KMS-11 (cell line): Measurements from ENCODE around the gene CCNDBP1.

Experiments used
- H2AFZ ChIP-seq: fragments of 200-600 bp; sonication (generic); 2 replicates; pipeline ENCODE4 v1.6.1; 2016; ENCODE audit warnings: antibody characterized with exemption, mixed run types, low read depth
- H3K27ac ChIP-seq: fragments of 200-600 bp; sonication (generic); 2 replicates; pipeline ENCODE4 v1.6.1; 2016; ENCODE audit warnings: mild to moderate bottlenecking, mixed run types
- H3K27me3 ChIP-seq: fragments of 200-600 bp; sonication (generic); 2 replicates; pipeline ENCODE4 v1.6.1; 2017; ENCODE audit warnings: mild to moderate bottlenecking, low read depth, mixed run types, moderate library complexity; ENCODE audit not compliant: insufficient read depth
- H3K36me3 ChIP-seq: fragments of 200-600 bp; sonication (generic); 2 replicates; pipeline ENCODE4 v1.6.1; 2017; ENCODE audit warnings: mild to moderate bottlenecking, mixed run types; ENCODE audit not compliant: insufficient read depth
- H3K4me1 ChIP-seq: fragments of 200-600 bp; sonication (generic); 2 replicates; pipeline ENCODE4 v1.6.1; 2016; ENCODE audit warnings: mild to moderate bottlenecking, low read depth, mixed run types; ENCODE audit not compliant: poor library complexity, severe bottlenecking
- H3K4me2 ChIP-seq: fragments of 200-600 bp; sonication (generic); 2 replicates; pipeline ENCODE4 v1.7.0; 2016; ENCODE audit warnings: mild to moderate bottlenecking, mixed run types
- H3K4me3 ChIP-seq: fragments of 200-600 bp; sonication (generic); IDR thresholded peaks from 2 replicates; pipeline ENCODE4 v1.6.1; 2017; ENCODE audit warnings: low read depth, low read length, mixed read lengths; ENCODE audit not compliant: insufficient read depth
- H3K79me2 ChIP-seq: fragments of 200-600 bp; sonication (generic); 2 replicates; pipeline ENCODE4 v1.6.1; 2016; ENCODE audit warnings: low read depth, mixed run types; ENCODE audit not compliant: insufficient read depth
- H3K9ac ChIP-seq: fragments of 200-600 bp; sonication (generic); 2 replicates; pipeline ENCODE4 v1.6.1; 2016; ENCODE audit warnings: mild to moderate bottlenecking, mixed run types
- H4K20me1 ChIP-seq: fragments of 200-600 bp; sonication (generic); 2 replicates; pipeline ENCODE4 v1.6.1; 2016; ENCODE audit warnings: mild to moderate bottlenecking, mixed run types; ENCODE audit not compliant: insufficient read depth
- CTCF ChIP-seq: fragments of 200-600 bp; sonication (generic); conservative IDR thresholded peaks from 2 replicates; pipeline ENCODE4 v1.6.1; 2017; ENCODE audit warnings: low read depth, mild to moderate bottlenecking, antibody characterized with exemption, low read length, moderate library complexity, mixed read lengths

The CCNDBP1 gene

GRCh38 chr15:43213466-43213865 lies 28.3 kb downstream of the CCNDBP1 start:
- H3K27ac ChIP-seq = no peak overlapping the region
- TF ChIP-seq CTCF = no peak

GRCh38 chr15:43214169-43214568 lies 29.0 kb downstream of the CCNDBP1 start:
- H3K4me2 ChIP-seq = no peak overlapping the region
- TF ChIP-seq CTCF = no peak
- no peak overlapping the region for H2AFZ ChIP-seq
- no peak overlapping the region for H3K9ac ChIP-seq
- no peaks in the 10 kb centered on the region for H3K4me1 ChIP-seq
- H3K4me3 ChIP-seq = no peak overlapping the region
- H4K20me1 ChIP-seq = no peaks in the 10 kb centered on the region
- H3K27me3 ChIP-seq = no peaks in the 10 kb centered on the region
- H3K27ac ChIP-seq = no peak overlapping the region
- no peaks in the 10 kb centered on the region for H3K79me2 ChIP-seq
- H3K36me3 ChIP-seq = no peaks in the 10 kb centered on the region

More at GRCh38 chr15:43213466-43213865, 28.3 kb downstream of the CCNDBP1 start:
- H3K9ac ChIP-seq = no peak overlapping the region
- no peaks in the 10 kb centered on the region for H3K36me3 ChIP-seq
- no peak overlapping the region for H2AFZ ChIP-seq
- H3K27me3 ChIP-seq = no peaks in the 10 kb centered on the region
- no peaks in the 10 kb centered on the region for H3K79me2 ChIP-seq
- no peak overlapping the region for H3K4me2 ChIP-seq
- no peak overlapping the region for H3K4me3 ChIP-seq
- no peaks in the 10 kb centered on the region for H4K20me1 ChIP-seq
- no peaks in the 10 kb centered on the region for H3K4me1 ChIP-seq

GRCh38 chr15:43214592-43215295 lies 29.5 kb downstream of the CCNDBP1 start:
- H2AFZ ChIP-seq = no peak overlapping the region
- H3K4me3 ChIP-seq = no peak overlapping the region
- TF ChIP-seq CTCF = no peak
- H3K79me2 ChIP-seq = no peaks in the 10 kb centered on the region
- H3K4me1 ChIP-seq = no peaks in the 10 kb centered on the region
- no peak overlapping the region for H3K4me2 ChIP-seq
- no peaks in the 10 kb centered on the region for H3K36me3 ChIP-seq
- H3K9ac ChIP-seq = no peak overlapping the region
- no peaks in the 10 kb centered on the region for H4K20me1 ChIP-seq
- H3K27ac ChIP-seq = no peak overlapping the region
- H3K27me3 ChIP-seq = no peaks in the 10 kb centered on the region

GRCh38 chr15:43215961-43216360 lies 30.8 kb downstream of the CCNDBP1 start:
- Histone ChIP-seq H3K4me1 (no peaks in the 10 kb centered on the region), H3K27ac (no peak overlapping the region), H2AFZ (no peak overlapping the region), H3K36me3 (no peaks in the 10 kb centered on the region), H3K4me2 (no peak overlapping the region), H3K9ac (no peak overlapping the region), H3K79me2 (no peaks in the 10 kb centered on the region), H3K27me3 (no peaks in the 10 kb centered on the region), H3K4me3 (no peak overlapping the region), H4K20me1 (no peaks in the 10 kb centered on the region)
- TF ChIP-seq CTCF = no peak
